NCI-H2171 (cell line): ENCODE measurements around the gene PRTFDC1.
"Not testable (repeated sequence)": the region's sequence is repeated elsewhere in the genome, so short reads cannot be mapped to it uniquely, and the experiment has no call there.

Experiments used
- DNase-seq: peaks from one replicate; lab custom pipeline; 2025; lab: John Stamatoyannopoulos, UW

Gene PRTFDC1

DNA sequence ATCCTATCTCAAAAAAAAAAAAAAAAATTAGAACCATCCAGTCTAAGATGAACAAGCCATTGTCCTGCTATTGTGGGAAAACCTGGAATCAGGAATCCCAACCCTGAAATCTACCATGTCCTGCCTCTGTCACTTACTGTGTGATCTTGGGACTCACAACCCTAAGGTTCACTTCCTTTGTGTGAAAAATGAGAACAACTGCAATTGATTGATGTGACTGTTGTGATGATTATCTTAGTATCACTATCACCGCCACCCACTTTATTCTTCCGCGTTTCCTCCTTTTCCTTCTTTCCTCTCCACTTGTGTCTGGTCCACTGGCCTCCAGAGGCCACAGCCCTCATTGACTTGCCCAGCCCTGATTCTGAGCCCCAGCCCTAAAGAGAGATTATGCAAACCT, 12.6 kb upstream of the PRTFDC1 start:
- no peak for DNase-seq

GRCh38 chr10:24963521-24964041, 11.2 kb upstream of the PRTFDC1 start:
- no peak for DNase-seq

DNA sequence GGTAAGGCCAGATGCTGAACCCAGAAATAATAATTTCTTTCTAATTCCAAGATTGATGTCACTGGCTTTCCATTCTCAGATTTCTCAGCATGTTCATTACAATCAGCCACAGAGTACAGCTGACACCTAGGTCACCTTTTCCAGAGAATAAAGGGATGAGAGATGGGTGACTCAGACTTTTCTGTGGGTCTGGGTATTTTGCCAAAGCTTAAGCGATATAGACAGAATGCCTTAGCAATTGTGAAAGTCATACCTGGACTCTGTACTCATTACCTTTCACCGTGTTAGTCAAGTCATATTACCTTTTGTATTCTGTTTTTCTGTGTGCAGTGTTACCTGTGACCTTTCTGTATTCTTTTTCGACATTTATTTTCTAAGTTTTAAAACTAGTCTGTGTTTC, 10.6 kb upstream of the PRTFDC1 start:
- no peak for DNase-seq

DNA sequence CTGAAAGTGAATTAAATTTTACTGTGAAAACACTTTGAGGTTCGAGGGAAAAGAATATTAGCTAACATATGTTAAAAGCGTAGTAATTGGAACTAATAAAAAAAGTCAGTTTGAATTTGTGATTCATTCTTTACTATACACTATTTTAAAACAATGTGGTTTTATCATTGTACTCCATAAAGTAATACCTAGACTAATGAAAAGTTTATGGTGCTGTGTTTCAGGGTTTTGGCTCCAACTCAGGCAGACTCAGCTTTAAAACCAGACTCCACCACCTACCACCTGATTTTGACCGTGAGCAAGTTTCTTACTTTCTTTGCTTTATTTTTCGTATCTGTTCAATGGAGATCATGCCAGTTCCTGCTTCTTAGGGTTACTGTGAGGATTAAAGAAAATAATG, 9.2 kb upstream of the PRTFDC1 start:
- DNase-seq, result no peak

- no peak for DNase-seq
These were observed 7.0 kb upstream of the PRTFDC1 start for GRCh38 chr10:24959382-24959730.

DNA sequence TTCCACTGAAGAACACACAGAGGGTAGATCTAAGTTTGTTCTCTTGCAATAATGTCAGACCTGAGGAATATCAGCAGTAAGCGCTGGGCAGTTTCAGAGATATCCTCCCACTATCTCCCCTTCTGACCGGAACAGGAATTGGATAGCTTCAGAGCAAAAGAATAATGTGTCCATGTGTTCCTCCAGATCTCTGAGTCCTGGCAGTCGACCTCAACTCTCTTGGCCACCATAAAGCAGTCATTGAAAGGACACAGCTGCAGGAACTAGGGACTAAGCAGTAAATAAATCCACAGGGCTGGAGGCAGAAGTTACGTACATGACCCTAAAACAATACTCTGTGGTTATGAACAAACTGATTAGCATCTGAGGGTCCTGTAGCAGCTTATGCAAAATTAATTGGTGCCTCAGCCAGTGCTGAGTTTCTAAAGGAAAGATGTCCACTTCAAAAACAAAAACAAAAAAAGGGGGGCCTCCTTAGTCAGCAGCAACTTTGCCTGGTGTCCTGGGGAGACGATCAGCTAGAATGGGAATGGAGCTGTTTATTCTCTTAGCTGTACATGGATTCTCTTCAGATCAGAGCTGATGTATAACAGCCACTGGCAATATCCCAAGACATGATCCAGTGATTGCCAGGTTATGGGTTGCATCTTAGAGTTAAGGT, 6.4 kb upstream of the PRTFDC1 start:
- DNase-seq, result no peak

GRCh38 chr10:24958091-24958720, 5.8 kb upstream of the PRTFDC1 start:
- DNase-seq, result no peak

GRCh38 chr10:24957624-24958051, 5.2 kb upstream of the PRTFDC1 start:
- not testable (repeated sequence) for DNase-seq

DNA sequence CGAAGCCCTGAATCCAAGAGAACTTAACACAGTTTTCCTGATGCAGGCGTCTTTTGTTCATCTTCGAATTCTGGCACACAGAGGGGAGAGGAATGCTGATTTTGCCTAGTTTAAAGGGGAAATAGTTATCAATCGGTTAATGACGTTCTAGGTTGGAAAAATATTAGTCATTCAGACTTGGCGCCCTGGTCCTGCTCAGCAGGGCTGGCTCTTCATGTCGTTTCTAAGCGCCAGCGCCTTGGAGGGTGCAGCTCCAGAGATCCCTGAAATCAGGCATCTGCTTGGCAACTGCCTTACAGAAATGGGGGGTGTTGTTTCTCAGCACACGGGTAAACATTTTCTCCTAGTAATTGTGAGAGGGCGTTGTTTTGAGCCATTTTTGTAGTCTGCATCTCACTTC, 1.3 kb upstream of the PRTFDC1 start:
- DNase-seq, result no peak

GRCh38 chr10:24952707-24953645, 570 bp upstream of the PRTFDC1 start:
- peak; percentile 54 for DNase-seq

- DNase-seq, result no peak
These were observed 934 bp downstream of the PRTFDC1 start for GRCh38 chr10:24951201-24952142.

DNA sequence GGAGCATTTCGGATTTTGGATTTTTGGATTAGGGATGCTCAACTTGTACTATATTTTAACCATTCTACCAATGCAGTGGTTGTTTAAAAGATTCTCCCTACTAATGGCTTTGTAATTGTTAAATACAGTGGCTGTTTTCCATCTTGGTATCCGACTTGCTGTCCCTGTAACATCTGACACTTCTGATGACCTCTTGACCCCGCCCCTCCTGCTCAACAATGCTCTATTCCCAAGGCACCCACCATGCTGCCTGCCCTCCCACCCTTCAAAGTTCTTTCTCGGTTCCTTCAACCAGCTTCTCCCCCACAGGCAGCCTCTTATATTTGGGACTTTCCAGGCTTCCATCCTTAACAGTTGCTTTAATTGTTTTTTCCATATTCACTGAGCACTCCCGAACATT, 2.0 kb downstream of the PRTFDC1 start:
- no peak for DNase-seq

DNA sequence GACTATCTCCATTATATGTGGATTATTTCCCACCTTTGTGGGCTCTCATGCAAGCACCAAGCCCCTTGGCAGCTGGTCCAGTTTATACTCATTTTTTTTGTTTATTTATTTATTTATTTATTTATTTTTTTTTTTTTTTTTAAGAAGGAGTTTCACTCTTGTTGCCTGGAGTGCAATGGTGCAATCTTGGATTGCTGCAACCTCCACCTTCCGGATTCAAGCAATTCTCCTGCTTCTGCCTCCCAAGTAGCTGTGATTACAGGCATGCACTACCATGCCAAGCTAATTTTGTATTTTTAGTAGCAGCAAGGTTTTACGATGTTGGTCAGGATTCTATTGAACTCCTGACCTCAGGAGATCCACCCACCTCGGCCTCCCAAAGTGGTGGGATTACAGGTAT, 2.8 kb downstream of the PRTFDC1 start:
- no peak for DNase-seq

- DNase-seq, result no peak
These were observed 4.9 kb downstream of the PRTFDC1 start for GRCh38 chr10:24947304-24948097.

GRCh38 chr10:24944512-24945255, 7.7 kb downstream of the PRTFDC1 start:
- DNase-seq, result no peak

GRCh38 chr10:24938525-24938924, 13.9 kb downstream of the PRTFDC1 start:
- DNase-seq, result no peak

GRCh38 chr10:24938076-24938475, 14.3 kb downstream of the PRTFDC1 start:
- no peak for DNase-seq

DNA sequence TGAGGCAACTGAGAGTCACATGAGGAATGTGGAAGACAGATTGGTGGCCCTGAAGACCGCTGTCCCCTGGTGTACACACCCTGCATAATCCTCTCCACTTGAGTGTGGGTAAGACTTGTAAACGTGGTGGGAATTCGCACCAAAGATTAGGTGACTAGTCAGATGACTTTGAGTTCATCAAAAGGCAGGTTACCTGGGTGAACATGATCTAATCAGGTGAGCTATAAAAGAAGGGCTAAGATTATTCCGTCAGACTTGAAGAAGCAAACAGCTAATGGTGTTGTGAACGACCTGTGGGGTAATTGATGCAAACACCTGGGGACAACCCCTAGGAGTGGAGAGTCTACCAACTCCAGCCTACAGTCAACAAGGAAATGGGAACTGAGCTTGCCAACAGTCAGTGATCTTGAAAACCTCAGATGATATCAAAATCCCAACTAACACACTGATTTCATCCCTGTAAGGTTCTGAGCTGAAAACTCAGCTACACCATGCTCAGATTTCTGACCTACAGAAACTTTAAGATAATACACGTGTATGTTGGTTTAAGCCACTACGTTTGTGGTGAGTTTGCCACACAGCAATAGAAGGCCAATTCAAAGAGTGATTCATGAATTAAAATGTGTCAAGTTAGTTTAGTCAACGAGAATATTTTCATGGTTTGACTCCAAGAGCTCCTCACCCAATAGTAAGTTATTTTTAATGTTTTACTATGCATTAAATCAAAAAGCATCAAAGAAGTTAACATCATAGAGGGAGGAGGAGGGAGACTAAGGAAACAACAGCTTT, 16.7 kb downstream of the PRTFDC1 start:
- no peak for DNase-seq

- no peak for DNase-seq
These were observed 21.2 kb downstream of the PRTFDC1 start for GRCh38 chr10:24931236-24931635.
